Endothelial cell of umbilical vein (primary cell): ENCODE data around the gene RPGR.

ENCODE experiments used
- CTCF ChIP-seq, 2 donors: IDR thresholded peaks; 1 replicate in 1 of 2; 2 replicates in 1 of 2; pipeline ENCODE4 v1.5.1; 2011; ENCODE audit warnings: low read length in 2 of 2, mild to moderate bottlenecking in 2 of 2, moderate library complexity in 2 of 2, control low read depth in 1 of 2, inconsistent platforms in 1 of 2, low read depth in 1 of 2; ENCODE audit not compliant: insufficient read depth in 1 of 2; ENCODE audit errors: extremely low read depth in 1 of 2
- EZH2 ChIP-seq: IDR thresholded peaks from 2 replicates; pipeline ENCODE4 v1.6.1; 2012; ENCODE audit warnings: borderline replicate concordance, low read depth, mild to moderate bottlenecking, moderate library complexity, low read length, inconsistent platforms; ENCODE audit not compliant: severe bottlenecking
- GATA2 ChIP-seq: IDR thresholded peaks from 2 replicates; pipeline ENCODE4 v1.7.0; 2011; ENCODE audit warnings: low read depth, mild to moderate bottlenecking, moderate library complexity, mixed read lengths, low read length; ENCODE audit not compliant: insufficient read length, insufficient read depth
- JUN ChIP-seq: IDR thresholded peaks from 2 replicates; pipeline ENCODE4 v1.6.1; 2011; ENCODE audit warnings: borderline replicate concordance, low read depth; ENCODE audit not compliant: insufficient read length, insufficient read depth
- MAX ChIP-seq: IDR thresholded peaks from 2 replicates; pipeline ENCODE4 v1.6.1; 2011; ENCODE audit not compliant: insufficient read depth, insufficient read length
- MYC ChIP-seq: IDR thresholded peaks from one replicate; pipeline ENCODE4 v1.6.1; 2011; ENCODE audit warnings: mild to moderate bottlenecking, low read depth, low read length
- POLR2A ChIP-seq: IDR thresholded peaks from 2 replicates; pipeline ENCODE4 v1.6.1; 2012; ENCODE audit warnings: low read depth, mild to moderate bottlenecking, control low read depth, low read length
- POLR2AphosphoS5 ChIP-seq: IDR thresholded peaks from 2 replicates; pipeline ENCODE4 v1.6.1; 2012; ENCODE audit warnings: low read depth, mild to moderate bottlenecking, control low read depth, low read length, moderate library complexity; ENCODE audit not compliant: insufficient read depth

- TF ChIP-seq CTCF (IDR thresholded peaks at IDR 0.05; ENCODE audit: extremely low read depth in 1 of 2, insufficient read depth in 1 of 2, low read depth in 1 of 2, low read length in 2 of 2) (peak; percentile 14 to 47), MYC (peak; percentile 17), POLR2AphosphoS5 (no peak), JUN (no peak), POLR2A (no peak), EZH2 (no peak), MAX (no peak), GATA2 (no peak)
Measured at GRCh38 chrX:38220024-38220414, 107.3 kb downstream of the RPGR start.
